Ramos (cell line): ENCODE measurements around the gene CCDC17.

Source experiments
- in situ Hi-C: fragments of 300-500 bp; cut with MboI; formaldehyde crosslinking; loops from one replicate; pipeline ENCODE4 v1.14.3; 2022; ENCODE audit warnings: low sequenced_read_pairs; ENCODE audit not compliant: unreplicated experiment

Gene CCDC17

GRCh38 chr1:45585110-45585426 lies 38.8 kb downstream of the CCDC17 start:
- in situ Hi-C loops: no loop called here

DNA sequence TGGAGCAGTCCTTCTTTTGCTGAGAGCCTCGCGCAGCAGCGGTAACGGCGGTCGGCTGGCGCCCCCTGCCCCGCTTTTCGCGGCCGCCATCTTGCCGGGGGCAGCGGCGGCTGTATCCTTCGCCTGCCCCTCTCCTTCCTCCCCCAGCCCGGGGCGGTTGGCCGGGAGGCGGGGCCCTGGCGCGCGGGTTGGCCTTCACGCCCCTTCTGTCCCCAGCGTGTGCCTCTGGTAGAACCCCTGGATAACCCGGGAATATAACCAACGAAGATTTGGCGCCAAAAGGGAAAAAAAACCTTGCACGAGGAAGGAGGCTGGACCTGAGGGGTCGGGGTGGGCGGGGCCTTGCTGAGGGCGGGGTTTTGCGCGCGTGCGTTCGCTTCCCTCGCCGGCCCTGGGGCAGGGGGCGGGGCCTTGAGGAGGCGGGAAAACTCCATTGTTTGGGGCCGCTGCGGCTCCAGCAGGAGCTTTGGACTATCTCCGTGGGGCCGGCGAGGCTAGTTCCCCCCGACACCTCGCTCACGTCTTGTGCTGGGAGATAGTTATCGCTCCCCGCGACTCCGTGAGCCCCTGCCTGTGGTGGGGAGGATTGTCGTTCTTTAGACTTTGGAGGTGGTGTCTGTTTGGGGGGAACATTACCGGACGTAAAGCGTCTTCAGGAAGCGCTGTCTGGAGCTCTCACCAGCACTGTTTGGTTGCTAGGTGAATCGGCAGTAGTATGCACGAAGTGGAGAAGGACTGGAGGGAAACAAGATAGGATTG lies 39.3 kb downstream of the CCDC17 start:
- in situ Hi-C loops: no loop called here

- in situ Hi-C loops: no loop called here
Measured at GRCh38 chr1:45583666-45584350, 40.0 kb downstream of the CCDC17 start, which contains the start of gene NASP. NASP (plus strand) TSS chr1:45584041; CDS start chr1:45584147, 106 bp downstream.

DNA sequence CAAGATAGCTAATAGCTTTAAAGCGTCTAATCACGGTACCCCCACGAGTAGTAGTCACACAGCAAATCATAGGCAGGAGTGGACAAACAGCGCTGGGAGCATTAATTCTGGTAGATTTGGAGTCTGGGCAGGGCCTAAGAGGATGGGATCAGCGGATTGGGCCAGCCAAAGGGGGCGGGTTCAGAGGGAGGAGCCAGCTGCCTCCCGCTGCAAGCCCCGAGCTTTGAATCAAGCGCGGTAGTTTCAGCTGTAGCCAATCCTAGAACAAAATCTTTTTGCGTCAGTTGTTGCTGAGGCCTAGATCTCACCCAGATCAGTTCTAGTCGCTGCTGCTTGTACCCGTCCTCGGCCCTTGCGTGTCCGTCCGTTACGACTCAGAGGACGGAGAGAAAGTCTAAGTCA lies 40.6 kb downstream of the CCDC17 start:
- in situ Hi-C loops: no loop called here

DNA sequence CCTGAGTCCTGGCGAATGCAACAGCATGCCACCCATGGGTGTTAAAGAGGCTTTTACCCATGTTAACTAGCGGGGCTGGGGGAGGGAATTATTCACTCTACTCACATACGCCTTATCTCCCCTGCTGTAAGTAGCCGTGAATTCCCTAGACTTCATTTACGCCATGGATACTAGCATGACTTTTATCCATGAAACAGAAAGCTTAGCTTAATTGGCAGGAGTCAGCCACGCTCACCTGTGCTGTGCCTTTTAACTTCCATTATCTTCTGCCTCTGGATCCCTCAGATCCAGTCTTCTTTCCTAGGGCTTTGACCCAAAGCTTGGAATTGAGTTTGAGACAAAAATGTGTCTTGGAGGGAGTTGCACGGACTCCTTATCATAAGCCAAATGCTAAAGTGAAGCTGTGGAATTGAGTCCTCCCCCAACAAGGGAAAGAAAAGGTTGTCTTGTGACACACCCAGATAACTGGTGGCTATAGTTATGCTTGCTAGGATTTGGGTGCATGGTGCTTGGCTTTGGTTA lies 49.7 kb downstream of the CCDC17 start:
- in situ Hi-C loops: no loop called here

DNA sequence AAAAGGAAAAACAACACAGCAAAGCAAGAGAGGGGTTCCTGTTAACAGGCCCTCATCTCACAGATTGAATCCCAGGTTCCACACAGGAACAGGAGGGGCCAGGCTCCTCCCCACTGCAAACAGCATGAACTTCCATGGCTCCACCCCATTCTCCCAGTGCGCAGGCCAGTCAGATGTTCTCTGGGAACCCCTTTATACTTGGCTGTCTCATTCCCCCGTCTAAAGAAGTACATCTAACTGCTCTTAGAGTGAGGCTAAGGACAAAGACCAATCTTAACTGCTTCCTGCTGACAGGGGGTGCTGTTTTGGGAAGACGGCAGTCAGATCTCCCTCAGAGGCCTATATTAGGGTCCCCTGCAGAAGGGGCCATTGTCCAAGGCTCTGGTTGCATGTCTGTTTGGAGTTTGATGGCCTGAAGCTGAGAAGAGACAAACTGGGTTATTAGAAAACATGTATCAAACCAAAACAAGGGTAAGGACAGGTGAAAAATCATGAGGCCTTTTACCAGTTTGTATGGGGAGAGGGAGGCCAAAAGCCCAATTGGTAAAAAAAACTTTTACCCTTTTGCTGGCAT lies 50.5 kb downstream of the CCDC17 start:
- in situ Hi-C loops: no loop called here

DNA sequence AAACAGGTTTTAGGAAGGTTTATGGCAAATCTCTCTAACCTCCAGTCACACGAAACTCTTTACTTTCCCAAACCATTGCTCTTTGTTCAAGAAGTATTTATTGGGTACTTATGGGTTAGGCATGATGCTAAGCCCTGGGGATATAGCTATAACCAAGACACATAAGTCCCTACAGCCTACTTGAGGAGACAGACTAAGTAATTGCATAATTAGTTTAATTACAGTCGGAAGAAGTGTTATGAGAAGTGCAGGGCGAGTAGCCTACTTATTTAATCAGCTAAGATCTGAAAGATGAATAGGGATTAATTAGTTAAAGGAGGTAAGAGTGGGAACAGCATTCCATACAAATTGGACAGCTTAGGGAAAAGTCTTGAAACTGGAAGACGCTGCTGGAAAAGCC lies 53.2 kb downstream of the CCDC17 start:
- in situ Hi-C loops: no loop called here
